SK-N-MC (cell line): Measurements from ENCODE around the gene BCAT1.

Experiments used
- EZH2 ChIP-seq: fragments of 200-600 bp; sonication (generic); IDR thresholded peaks from one replicate; pipeline ENCODE4 v1.6.1; 2017; ENCODE audit warnings: antibody characterized with exemption
- POLR2AphosphoS5 ChIP-seq: IDR thresholded peaks from 2 replicates; pipeline ENCODE4 v1.6.1; 2012; ENCODE audit warnings: mild to moderate bottlenecking, low read depth, low read length, borderline replicate concordance

DNA sequence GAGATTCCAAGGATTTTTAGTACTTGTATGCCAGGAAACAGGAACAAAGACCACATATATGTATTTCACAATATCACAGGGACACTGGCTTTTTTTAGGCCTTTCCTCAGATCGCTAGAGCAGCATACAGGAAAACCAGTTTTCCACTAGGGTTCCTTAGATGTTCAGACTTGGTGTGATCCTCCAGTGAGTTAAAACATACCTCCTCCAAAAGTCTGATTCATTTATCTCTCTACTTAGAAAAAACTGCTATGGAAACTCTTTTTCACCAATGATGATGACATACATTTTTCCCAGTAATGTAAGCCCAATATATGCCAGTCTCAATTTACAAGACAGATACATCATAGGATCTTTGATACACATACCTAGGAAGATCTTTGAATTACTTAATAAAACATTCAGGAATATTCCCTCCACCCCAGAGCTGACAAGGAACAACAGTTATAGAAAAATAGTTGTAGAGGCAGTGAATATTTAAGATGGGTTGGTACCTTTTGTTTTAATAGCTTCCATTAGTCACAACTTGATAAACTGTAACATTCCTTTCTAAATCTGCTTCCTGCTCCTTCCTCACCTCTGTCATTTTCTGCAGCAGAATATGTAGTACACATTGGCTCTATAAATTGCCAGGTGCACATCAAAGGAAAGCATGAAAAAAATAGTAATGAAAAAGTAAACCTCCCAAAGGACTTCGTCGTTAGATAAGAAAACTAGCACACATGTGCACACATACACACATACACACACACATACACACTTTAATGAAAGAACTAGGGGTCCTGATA lies 27.5 kb downstream of the BCAT1 start:
- no peak for TF ChIP-seq POLR2AphosphoS5
- TF ChIP-seq EZH2 = no peak
